Stimulated activated naive CD8-positive, alpha-beta T cell treated with anti-CD3 and anti-CD28 coated beads, Interleukin-15, Interleukin-2, amounts not matched to agents 100 ng/mL and 50 ng/mL, for 24 hours (primary cell): Measurements from ENCODE around the gene HOTAIR.

Experiments
- H3K27ac Mint-ChIP-seq: one replicate; pipeline ENCODE4 v1.8.0; 2021; ENCODE audit warnings: mild to moderate bottlenecking, mixed read lengths
- H3K27me3 Mint-ChIP-seq: one replicate; pipeline ENCODE4 v1.8.0; 2021; ENCODE audit warnings: mixed read lengths
- H3K36me3 Mint-ChIP-seq: one replicate; pipeline ENCODE4 v1.8.0; 2021; ENCODE audit warnings: low read depth, mixed read lengths
- H3K4me1 Mint-ChIP-seq: one replicate; pipeline ENCODE4 v1.8.0; 2021; ENCODE audit warnings: low read depth, mixed read lengths
- H3K4me3 Mint-ChIP-seq: one replicate; pipeline ENCODE4 v1.8.0; 2021; ENCODE audit warnings: mild to moderate bottlenecking, mixed read lengths
- H3K9me3 Mint-ChIP-seq: one replicate; pipeline ENCODE4 v1.8.0; 2021; ENCODE audit warnings: mixed read lengths

HOTAIR gene

GRCh38 chr12:53996240-53997203 is 21.8 kb upstream of the HOTAIR start:
- H3K9me3 Mint-ChIP-seq: no peaks in the 10 kb centered on the region
- H3K36me3 Mint-ChIP-seq: no peaks in the 10 kb centered on the region
- H3K27ac Mint-ChIP-seq: no peak overlapping the region
- peaks cover 36% of the 10 kb centered on the region for H3K4me1 Mint-ChIP-seq
- peaks cover 88% of the 10 kb centered on the region for H3K27me3 Mint-ChIP-seq
- H3K4me3 Mint-ChIP-seq: peak overlapping the region; percentile 76

GRCh38 chr12:53995378-53996239 is 20.9 kb upstream of the HOTAIR start:
- H3K36me3 Mint-ChIP-seq: no peaks in the 10 kb centered on the region
- peak overlapping the region; percentile 76 for H3K4me3 Mint-ChIP-seq
- H3K4me1 Mint-ChIP-seq: peaks cover 36% of the 10 kb centered on the region
- no peak overlapping the region for H3K27ac Mint-ChIP-seq
- no peaks in the 10 kb centered on the region for H3K9me3 Mint-ChIP-seq
- H3K27me3 Mint-ChIP-seq: peaks cover 90% of the 10 kb centered on the region

- no peaks in the 10 kb centered on the region for H3K9me3 Mint-ChIP-seq
- peak overlapping the region; percentile 76 for H3K4me3 Mint-ChIP-seq
- no peaks in the 10 kb centered on the region for H3K36me3 Mint-ChIP-seq
- H3K4me1 Mint-ChIP-seq: peaks cover 42% of the 10 kb centered on the region
- H3K27ac Mint-ChIP-seq: no peak overlapping the region
- H3K27me3 Mint-ChIP-seq: peaks cover 94% of the 10 kb centered on the region
Measured at GRCh38 chr12:53995002-53995377, 20.2 kb upstream of the HOTAIR start.

- Mint-ChIP-seq H3K27me3 (peaks cover 95% of the 10 kb centered on the region), H3K9me3 (no peaks in the 10 kb centered on the region), H3K27ac (no peak overlapping the region), H3K4me1 (peaks cover 46% of the 10 kb centered on the region), H3K4me3 (peak overlapping the region; percentile 30), H3K36me3 (no peaks in the 10 kb centered on the region)
Measured at GRCh38 chr12:53994264-53995001, 19.7 kb upstream of the HOTAIR start.

GRCh38 chr12:53994009-53994263 is 19.2 kb upstream of the HOTAIR start:
- Mint-ChIP-seq H3K4me3 (peak overlapping the region; percentile 30), H3K36me3 (no peaks in the 10 kb centered on the region), H3K9me3 (no peaks in the 10 kb centered on the region), H3K27ac (no peak overlapping the region), H3K27me3 (peaks cover 95% of the 10 kb centered on the region), H3K4me1 (peaks cover 49% of the 10 kb centered on the region)

- Mint-ChIP-seq H3K36me3 (no peaks in the 10 kb centered on the region), H3K27ac (no peak overlapping the region), H3K9me3 (no peaks in the 10 kb centered on the region), H3K4me3 (peak overlapping the region; percentile 30), H3K27me3 (peaks cover 95% of the 10 kb centered on the region), H3K4me1 (peaks cover 50% of the 10 kb centered on the region)
Measured at GRCh38 chr12:53993162-53994008, 18.6 kb upstream of the HOTAIR start.

GRCh38 chr12:53992377-53992889 is 17.7 kb upstream of the HOTAIR start:
- Mint-ChIP-seq H3K4me1 (peaks cover 46% of the 10 kb centered on the region), H3K36me3 (no peaks in the 10 kb centered on the region), H3K27ac (no peak overlapping the region), H3K4me3 (no peak overlapping the region), H3K27me3 (peaks cover 95% of the 10 kb centered on the region), H3K9me3 (no peaks in the 10 kb centered on the region)

GRCh38 chr12:53991077-53991460 is 16.3 kb upstream of the HOTAIR start:
- H3K27ac Mint-ChIP-seq: no peak overlapping the region
- H3K4me1 Mint-ChIP-seq: peaks cover 42% of the 10 kb centered on the region
- H3K27me3 Mint-ChIP-seq: peaks cover 98% of the 10 kb centered on the region
- H3K9me3 Mint-ChIP-seq: no peaks in the 10 kb centered on the region
- H3K36me3 Mint-ChIP-seq: no peaks in the 10 kb centered on the region
- H3K4me3 Mint-ChIP-seq: no peak overlapping the region

GRCh38 chr12:53990311-53991076 is 15.7 kb upstream of the HOTAIR start:
- no peak overlapping the region for H3K27ac Mint-ChIP-seq
- H3K4me1 Mint-ChIP-seq: peaks cover 38% of the 10 kb centered on the region
- H3K27me3 Mint-ChIP-seq: peaks cover 96% of the 10 kb centered on the region
- H3K36me3 Mint-ChIP-seq: no peaks in the 10 kb centered on the region
- H3K9me3 Mint-ChIP-seq: no peaks in the 10 kb centered on the region
- no peak overlapping the region for H3K4me3 Mint-ChIP-seq

GRCh38 chr12:53989227-53990113 is 14.7 kb upstream of the HOTAIR start:
- no peaks in the 10 kb centered on the region for H3K9me3 Mint-ChIP-seq
- peaks cover 38% of the 10 kb centered on the region for H3K4me1 Mint-ChIP-seq
- H3K36me3 Mint-ChIP-seq: no peaks in the 10 kb centered on the region
- H3K27me3 Mint-ChIP-seq: peaks cover 96% of the 10 kb centered on the region
- H3K4me3 Mint-ChIP-seq: no peak overlapping the region
- no peak overlapping the region for H3K27ac Mint-ChIP-seq

GRCh38 chr12:53988541-53989226 is 13.9 kb upstream of the HOTAIR start:
- Mint-ChIP-seq H3K4me3 (no peak overlapping the region), H3K36me3 (no peaks in the 10 kb centered on the region), H3K27ac (no peak overlapping the region), H3K27me3 (peaks cover 93% of the 10 kb centered on the region), H3K4me1 (peaks cover 33% of the 10 kb centered on the region), H3K9me3 (no peaks in the 10 kb centered on the region)

- Mint-ChIP-seq H3K36me3 (no peaks in the 10 kb centered on the region), H3K9me3 (no peaks in the 10 kb centered on the region), H3K27me3 (peaks cover 93% of the 10 kb centered on the region), H3K27ac (no peak overlapping the region), H3K4me1 (peaks cover 33% of the 10 kb centered on the region), H3K4me3 (no peak overlapping the region)
Measured at GRCh38 chr12:53987787-53988230, 13.1 kb upstream of the HOTAIR start.
